ENCODE results near the gene GPR132.

DNA sequence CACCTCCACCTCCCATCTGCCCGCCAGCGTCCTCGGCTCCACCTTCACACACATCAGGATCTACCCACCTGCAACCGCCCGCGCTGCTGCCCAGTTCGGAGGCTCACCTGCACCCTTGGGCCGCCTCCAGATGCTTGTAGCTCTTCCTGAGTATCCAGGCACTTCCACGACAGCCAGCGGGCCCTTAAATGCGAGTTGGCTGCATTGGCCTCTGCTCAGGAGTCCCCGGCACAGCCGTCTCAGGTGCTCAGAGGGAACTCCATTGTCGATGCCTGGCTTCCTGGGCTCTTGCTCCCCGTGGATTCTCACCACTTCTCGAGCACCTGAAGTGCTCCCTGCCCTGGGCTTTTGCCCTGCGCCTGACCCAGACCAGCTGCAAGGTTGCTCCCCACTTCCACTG, 22.4 kb downstream of the GPR132 start:
- TF ChIP-seq, protein P1, sequence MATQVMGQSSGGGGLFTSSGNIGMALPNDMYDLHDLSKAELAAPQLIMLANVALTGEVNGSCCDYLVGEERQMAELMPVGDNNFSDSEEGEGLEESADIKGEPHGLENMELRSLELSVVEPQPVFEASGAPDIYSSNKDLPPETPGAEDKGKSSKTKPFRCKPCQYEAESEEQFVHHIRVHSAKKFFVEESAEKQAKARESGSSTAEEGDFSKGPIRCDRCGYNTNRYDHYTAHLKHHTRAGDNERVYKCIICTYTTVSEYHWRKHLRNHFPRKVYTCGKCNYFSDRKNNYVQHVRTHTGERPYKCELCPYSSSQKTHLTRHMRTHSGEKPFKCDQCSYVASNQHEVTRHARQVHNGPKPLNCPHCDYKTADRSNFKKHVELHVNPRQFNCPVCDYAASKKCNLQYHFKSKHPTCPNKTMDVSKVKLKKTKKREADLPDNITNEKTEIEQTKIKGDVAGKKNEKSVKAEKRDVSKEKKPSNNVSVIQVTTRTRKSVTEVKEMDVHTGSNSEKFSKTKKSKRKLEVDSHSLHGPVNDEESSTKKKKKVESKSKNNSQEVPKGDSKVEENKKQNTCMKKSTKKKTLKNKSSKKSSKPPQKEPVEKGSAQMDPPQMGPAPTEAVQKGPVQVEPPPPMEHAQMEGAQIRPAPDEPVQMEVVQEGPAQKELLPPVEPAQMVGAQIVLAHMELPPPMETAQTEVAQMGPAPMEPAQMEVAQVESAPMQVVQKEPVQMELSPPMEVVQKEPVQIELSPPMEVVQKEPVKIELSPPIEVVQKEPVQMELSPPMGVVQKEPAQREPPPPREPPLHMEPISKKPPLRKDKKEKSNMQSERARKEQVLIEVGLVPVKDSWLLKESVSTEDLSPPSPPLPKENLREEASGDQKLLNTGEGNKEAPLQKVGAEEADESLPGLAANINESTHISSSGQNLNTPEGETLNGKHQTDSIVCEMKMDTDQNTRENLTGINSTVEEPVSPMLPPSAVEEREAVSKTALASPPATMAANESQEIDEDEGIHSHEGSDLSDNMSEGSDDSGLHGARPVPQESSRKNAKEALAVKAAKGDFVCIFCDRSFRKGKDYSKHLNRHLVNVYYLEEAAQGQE (IDR thresholded peaks at IDR 0.05; ENCODE audit: low read depth) = no peak
- TF ChIP-seq CREB1 (IDR thresholded peaks at IDR 0.05; ENCODE audit: low read depth) (no peak), FOXM1 (IDR thresholded peaks at IDR 0.05; ENCODE audit: borderline replicate concordance, low read depth) (no peak), TAF1 (IDR thresholded peaks at IDR 0.05; ENCODE audit: low read depth) (no peak), TEAD4 (IDR thresholded peaks at IDR 0.05) (no peak)
- TF ChIP-seq, protein P2, sequence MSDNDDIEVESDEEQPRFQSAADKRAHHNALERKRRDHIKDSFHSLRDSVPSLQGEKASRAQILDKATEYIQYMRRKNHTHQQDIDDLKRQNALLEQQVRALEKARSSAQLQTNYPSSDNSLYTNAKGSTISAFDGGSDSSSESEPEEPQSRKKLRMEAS (IDR thresholded peaks at IDR 0.05) = no peak
